ENCODE measurements around the gene EPHA8.

- no peak for TF ChIP-seq CTCF (IDR thresholded peaks at IDR 0.05; ENCODE audit: low read depth, low read length)
- TF ChIP-seq POLR2A (IDR thresholded peaks at IDR 0.05; ENCODE audit: extremely low read depth, insufficient read length), result no peak
- TF ChIP-seq MYC (IDR thresholded peaks at IDR 0.05; ENCODE audit: low read depth, low read length), result no peak
Observed at GRCh38 chr1:22602060-22602740, 38.9 kb downstream of the EPHA8 start.

Measured in NB4 (cell line).